Psoas muscle (tissue), 8 donors: ENCODE results near the gene VIPR2. TPM values are rescaled to one million over a fixed set of nuclear protein-coding genes. Genes with fewer than 3 reads are reported as not detected.
"Not testable (repeated sequence)": the region's sequence is repeated elsewhere in the genome, so short reads cannot be mapped to it uniquely, and the experiment has no call there.

ENCODE experiments used
- ATAC-seq, 4 donors: fragments of 200-7000 bp; cut with Tn5 transposase; one replicate each; pipeline ENCODE4 v1.9.1; 2020; ENCODE audit warnings: moderate library complexity in 3 of 4, mild to moderate bottlenecking in 2 of 4
- DNase-seq, 2 donors: peaks; one replicate each; pipeline ENCODE4 v3.0.0-alpha.2; 2020
- H3K27ac ChIP-seq: fragments of 200-600 bp; one replicate; pipeline ENCODE4 v1.8.0; 2022
- H3K27me3 ChIP-seq, 3 donors: fragments of 200-600 bp in 1 of 3; one replicate each; pipeline versions ENCODE4 v1.6.1 to v1.8.0; 2013 to 2022; ENCODE audit warnings: low read length in 2 of 3, mild to moderate bottlenecking in 2 of 3, moderate library complexity in 1 of 3; ENCODE audit not compliant: insufficient read depth in 3 of 3
- H3K36me3 ChIP-seq, 2 donors: fragments of 200-600 bp in 1 of 2; one replicate each; pipeline versions ENCODE4 v1.6.1 to v1.8.0; 2013 to 2022; ENCODE audit warnings: low read depth in 1 of 2, mild to moderate bottlenecking in 1 of 2, moderate library complexity in 1 of 2; ENCODE audit not compliant: insufficient read depth in 1 of 2
- H3K4me1 ChIP-seq: fragments of 200-600 bp; one replicate; pipeline ENCODE4 v1.8.0; 2022
- H3K4me3 ChIP-seq: fragments of 200-600 bp; one replicate; pipeline ENCODE4 v1.8.0; 2022; ENCODE audit warnings: mild to moderate bottlenecking
- H3K9me3 ChIP-seq: fragments of 200-600 bp; one replicate; pipeline ENCODE4 v1.8.0; 2022
- CTCF ChIP-seq: fragments of 200-600 bp; IDR thresholded peaks from one replicate; pipeline ENCODE4 v1.8.0; 2022; ENCODE audit warnings: antibody characterized with exemption
- WGBS, 3 donors: extraction: QIAGEN DNeasy Blood & Tissue Kit; methylation state at CpG; one replicate each; pipeline versions ENCODE4 v1.1.6 to v1.1.7; 2013; 5-methylcytosine and 5-hydroxymethylcytosine counted together
- intact Hi-C, 2 donors: fragments of 100-400 bp; cut with DNase I; formaldehyde crosslinking; loops; one replicate each; pipeline versions ENCODE4 v1.11.0 to v1.14.2; 2022
- polyA plus RNA-seq, 3 donors: library from polyadenylated mRNA; stranded (reverse); fragments of 200-250 nt; gene quantifications; one replicate each; pipeline ENCODE4 v1.2.3, GENCODE V29; 2013
- total RNA-seq, 4 donors: library from RNA; stranded (reverse); fragmentation: NEBNext Ultra II Directional in 2 of 4; extraction: Animal tissue kit (Norgen Biotek cat#: 25700) in 2 of 4; gene quantifications; one replicate each; pipeline versions ENCODE4 v1.2.1 to v1.2.4, GENCODE V29; 2021 to 2023
- donor health status: healthy with polysubstance abuse.
- donor health status: DM: no; HTN: no; CAD: no; lungs with moderate emphysema.
- donor health status: Bipolar disorder and iron deficiency.
- donor health status: healthy.
- donor health status: DM: yes; HTN: yes; CAD: no.
- donor health status: DM: no; HTN: no; CAD: no.
- donor health status: DM: no; HTN: no; CAD: no.
- donor health status: DM: yes; HTN: yes; CAD: no.

VIPR2 gene
- total and polyA plus RNA-seq, 7 donors = 0.60 to 3.6 (median 2.4) TPM

GRCh38 chr7:159138508-159138907, 6.2 kb downstream of the VIPR2 start:
- no peak for ATAC-seq

GRCh38 chr7:159137906-159138305, 6.8 kb downstream of the VIPR2 start:
- no peaks in the 10 kb centered on the region for H3K9me3 ChIP-seq
- no peak for ATAC-seq
- TF ChIP-seq CTCF = no peak
- WGBS, 3 donors = 83 to 95% (median 84%) methylated on average over 11 of the region's 11 CpGs
- H3K27ac ChIP-seq = no peak overlapping the region
- no peak overlapping the region for H3K4me3 ChIP-seq
- H3K4me1 ChIP-seq = peaks cover 8% of the 10 kb centered on the region
- intact Hi-C loops = no loop called here
- no peak for DNase-seq
- H3K36me3 ChIP-seq = no peaks in the 10 kb centered on the region
- no peaks in the 10 kb centered on the region for H3K27me3 ChIP-seq

More at GRCh38 chr7:159138508-159138907, 6.2 kb downstream of the VIPR2 start:
- H3K4me3 ChIP-seq = no peak overlapping the region
- 90 to 95% (median 90%) methylated on average over 6 of the region's 6 CpGs for WGBS, 3 donors
- H3K9me3 ChIP-seq = no peaks in the 10 kb centered on the region
- no peaks in the 10 kb centered on the region for H3K36me3 ChIP-seq
- no peak for DNase-seq
- TF ChIP-seq CTCF = no peak
- peaks cover 0 to 3% (median 0%) of the 10 kb centered on the region in 3 donors for H3K27me3 ChIP-seq
- H3K27ac ChIP-seq = no peak overlapping the region
- intact Hi-C loops = no loop called here
- peaks cover 8% of the 10 kb centered on the region for H3K4me1 ChIP-seq

GRCh38 chr7:159136846-159137245, 7.8 kb downstream of the VIPR2 start:
- no peak overlapping the region for H3K4me3 ChIP-seq
- DNase-seq (no peak), ATAC-seq (no peak)
- peaks cover 8% of the 10 kb centered on the region for H3K4me1 ChIP-seq
- 61 to 76% (median 64%) methylated on average over 6 of the region's 6 CpGs for WGBS, 3 donors
- H3K36me3 ChIP-seq = no peaks in the 10 kb centered on the region
- no peak overlapping the region for H3K27ac ChIP-seq
- intact Hi-C loops = no loop called here
- TF ChIP-seq CTCF = no peak
- no peaks in the 10 kb centered on the region for H3K9me3 ChIP-seq
- H3K27me3 ChIP-seq = no peaks in the 10 kb centered on the region

GRCh38 chr7:159136442-159136841, 8.2 kb downstream of the VIPR2 start:
- Histone ChIP-seq H3K27me3 (no peaks in the 10 kb centered on the region), H3K36me3 (no peaks in the 10 kb centered on the region), H3K27ac (no peak overlapping the region), H3K4me1 (peaks cover 6% of the 10 kb centered on the region), H3K9me3 (no peaks in the 10 kb centered on the region), H3K4me3 (no peak overlapping the region)
- intact Hi-C loops = no loop called here
- no peak for TF ChIP-seq CTCF
- WGBS, 3 donors = 76 to 86% (median 78%) methylated on average over 7 of the region's 7 CpGs
- DNase-seq = no peak
- no peak for ATAC-seq

- no peaks in the 10 kb centered on the region for H3K27me3 ChIP-seq
- H3K4me3 ChIP-seq = no peak overlapping the region
- no peaks in the 10 kb centered on the region for H3K9me3 ChIP-seq
- no peak overlapping the region for H3K27ac ChIP-seq
- peaks cover 3% of the 10 kb centered on the region for H3K4me1 ChIP-seq
- intact Hi-C loops = no loop called here
- no peak for ATAC-seq
- H3K36me3 ChIP-seq = no peaks in the 10 kb centered on the region
- 88 to 91% (median 89%) methylated on average over 8 of the region's 8 CpGs for WGBS, 3 donors
- DNase-seq = peak in 1 of 2 donors; percentile 17
- TF ChIP-seq CTCF = no peak
Measured at GRCh38 chr7:159136013-159136412, 8.7 kb downstream of the VIPR2 start.

- H3K4me3 ChIP-seq, H3K27me3 ChIP-seq, H3K36me3 ChIP-seq, H3K27ac ChIP-seq, DNase-seq, ATAC-seq, H3K9me3 ChIP-seq, H3K4me1 ChIP-seq, intact Hi-C loops: not testable (repeated sequence)
- WGBS, 3 donors = 81 to 86% (median 84%) methylated on average over 10 to 13 of the region's 14 CpGs
Measured at GRCh38 chr7:159132670-159133443, 11.8 kb downstream of the VIPR2 start.
